HCT116 (cell line): Measurements from ENCODE around the gene BTF3L4. TPM values are rescaled to one million over a fixed set of nuclear protein-coding genes. Genes with fewer than 3 reads are reported as not detected.

Experiments used
- ATAC-seq: fragments of 200-7000 bp; cut with Tn5 transposase; 2 replicates; pipeline ENCODE4 v1.9.1; 2020; ENCODE audit warnings: mild to moderate bottlenecking, moderate library complexity
- BruUV-seq: library from RNA; stranded (reverse); fragments of 400-500 nt; replicated peaks from 2 replicates; lab custom pipeline; 2021; lab: Mats Ljungman, UMichigan
- CTCF ChIA-PET: fragments of 300-600 bp; sonication (Branson Sonifier 250); formaldehyde crosslinking; loops from one replicate; lab custom pipeline; 2021; ENCODE audit warnings: antibody characterized with exemption; lab: Charles Lee
- POLR2A ChIA-PET: fragments of 300-600, 350-600 bp; sonication (Branson Sonifier 250); formaldehyde crosslinking; loops from one replicate; lab custom pipeline; 2021; ENCODE audit warnings: antibody characterized with exemption; lab: Charles Lee
- RAD21 ChIA-PET, 2 experiments: fragments of 300-600 bp; sonication (Branson Sonifier 250); formaldehyde crosslinking; loops; one replicate each; lab custom pipeline; 2023; ENCODE audit warnings: low total read pairs in 2 of 2; ENCODE audit not compliant: uncharacterized antibody in 2 of 2, unreplicated experiment in 2 of 2, low non-redundant PET in 1 of 2; lab: Charles Lee
- DNase-seq: peaks from one replicate; pipeline ENCODE4 v3.0.0-alpha.2; 2010; ENCODE audit warnings: low read depth, low spot score
- H2AFZ ChIP-seq: fragments of 200-600 bp; shearing (Covaris generic), sonication (generic); 2 replicates; pipeline ENCODE4 v1.6.1; 2017; ENCODE audit warnings: low read depth, mixed run types, mixed read lengths, antibody characterized with exemption, low read length; ENCODE audit not compliant: poor library complexity, severe bottlenecking
- H3K27ac ChIP-seq: 2 replicates; pipeline ENCODE4 v1.5.1; 2012; ENCODE audit warnings: low read depth, low read length
- H3K27me3 ChIP-seq: fragments of 200-600 bp; sonication (generic); 2 replicates; pipeline ENCODE4 v1.6.1; 2016; ENCODE audit warnings: mixed run types, low read length, mixed read lengths; ENCODE audit not compliant: insufficient read depth
- H3K36me3 ChIP-seq, 2 experiments: fragments of 200-500 bp in 1 of 2; fragments of 200-600 bp in 1 of 2; sonication (Bioruptor generic) in 1 of 2; sonication (generic) in 1 of 2; 2 replicates each; pipeline versions ENCODE4 v1.5.1 to v1.6.1; 2014 to 2016; ENCODE audit warnings: low read length in 2 of 2, inconsistent platforms in 1 of 2, mixed read lengths in 1 of 2, mixed run types in 1 of 2; ENCODE audit not compliant: insufficient read depth in 2 of 2, control insufficient read depth in 1 of 2
- H3K4me1 ChIP-seq, 2 experiments: fragments of 200-600 bp in 1 of 2; sonication (generic) in 1 of 2; 2 replicates each; pipeline versions ENCODE4 v1.5.1 to v1.6.1; 2012 to 2017; ENCODE audit warnings: low read length in 2 of 2, inconsistent platforms in 1 of 2, mild to moderate bottlenecking in 1 of 2, mixed read lengths in 1 of 2, mixed run types in 1 of 2, moderate library complexity in 1 of 2; ENCODE audit not compliant: insufficient read depth in 2 of 2, control insufficient read depth in 1 of 2
- H3K4me2 ChIP-seq: fragments of 200-600 bp; sonication (generic); 2 replicates; pipeline ENCODE4 v1.6.1; 2017; ENCODE audit warnings: mixed run types, low read length, mixed read lengths
- H3K4me3 ChIP-seq, 2 experiments: fragments of 200-600 bp in 1 of 2; sonication (generic) in 1 of 2; replicated peaks in 1 of 2; 2 replicates each; pipeline ENCODE4 v1.5.1; 2011 to 2016; ENCODE audit warnings: low read length in 2 of 2, control low read depth in 1 of 2, low read depth in 1 of 2, mild to moderate bottlenecking in 1 of 2, mixed read lengths in 1 of 2, mixed run types in 1 of 2
- H3K79me2 ChIP-seq: fragments of 200-600 bp; sonication (generic); 2 replicates; pipeline ENCODE4 v1.6.1; 2017; ENCODE audit warnings: mild to moderate bottlenecking, mixed run types, low read length, moderate library complexity, mixed read lengths; ENCODE audit not compliant: insufficient read depth
- H3K9ac ChIP-seq: fragments of 200-600 bp; sonication (generic); 2 replicates; pipeline ENCODE4 v1.6.1; 2016; ENCODE audit warnings: low read length, mixed read lengths
- H3K9me2 ChIP-seq: fragments of 200-600 bp; sonication (generic), shearing (Covaris generic); 2 replicates; pipeline ENCODE4 v1.6.1; 2017; ENCODE audit warnings: mixed run types, mild to moderate bottlenecking, moderate library complexity; ENCODE audit not compliant: insufficient read depth
- H3K9me3 ChIP-seq, 2 experiments: fragments of 200-500 bp in 1 of 2; fragments of 200-600 bp in 1 of 2; sonication (Bioruptor generic) in 1 of 2; sonication (generic) in 1 of 2; 2 replicates each; pipeline ENCODE4 v1.6.1; 2014 to 2017; ENCODE audit warnings: low read length in 2 of 2, mixed read lengths in 2 of 2, inconsistent platforms in 1 of 2, low read depth in 1 of 2, mild to moderate bottlenecking in 1 of 2, mixed run types in 1 of 2, moderate library complexity in 1 of 2; ENCODE audit not compliant: control insufficient read depth in 1 of 2, insufficient read depth in 1 of 2
- H4K20me1 ChIP-seq: fragments of 200-600 bp; sonication (generic), shearing (Covaris generic); 2 replicates; pipeline ENCODE4 v1.6.1; 2017; ENCODE audit warnings: mixed run types, mild to moderate bottlenecking, moderate library complexity; ENCODE audit not compliant: insufficient read depth
- CEBPB ChIP-seq: IDR thresholded peaks from 2 replicates; pipeline ENCODE4 v1.6.1; 2012; ENCODE audit warnings: low read depth
- EGR1 ChIP-seq: IDR thresholded peaks from 2 replicates; pipeline ENCODE4 v1.6.1; 2012; ENCODE audit warnings: low read depth
- ELF1 ChIP-seq: IDR thresholded peaks from 2 replicates; pipeline ENCODE4 v1.6.1; 2012; ENCODE audit warnings: low read depth, borderline replicate concordance
- EZH2 ChIP-seq: fragments of 200-600 bp; sonication (generic); IDR thresholded peaks from 2 replicates; pipeline ENCODE4 v1.6.1; 2017; ENCODE audit warnings: antibody characterized with exemption, mixed run types
- EZH2phosphoT487 ChIP-seq: fragments of 200-600 bp; IDR thresholded peaks from 2 replicates; pipeline ENCODE4 v1.6.1; 2018; ENCODE audit warnings: antibody characterized with exemption, borderline replicate concordance
- JUND ChIP-seq: IDR thresholded peaks from 2 replicates; pipeline ENCODE4 v1.6.1; 2012
- RAD21 ChIP-seq: IDR thresholded peaks from 2 replicates; pipeline ENCODE4 v1.6.1; 2012; ENCODE audit warnings: low read depth, mild to moderate bottlenecking
- SRF ChIP-seq: IDR thresholded peaks from 2 replicates; pipeline ENCODE4 v1.6.1; 2012; ENCODE audit warnings: low read depth
- YY1 ChIP-seq: IDR thresholded peaks from 2 replicates; pipeline ENCODE4 v1.6.1; 2011; ENCODE audit warnings: low read length, low read depth, moderate library complexity, mild to moderate bottlenecking; ENCODE audit not compliant: insufficient replicate concordance; ENCODE audit errors: extremely low read depth
- intact Hi-C: fragments of 100-400 bp; cut with micrococcal nuclease; formaldehyde crosslinking; loops from 2 replicates; pipeline ENCODE4 v1.10.0; 2022
- total RNA-seq: library from RNA; stranded (reverse); gene quantifications from one replicate; pipeline ENCODE4 v1.2.1, GENCODE V29; 2021; ENCODE audit not compliant: unreplicated experiment
- TF ChIP-seq, protein P1 (sequence below), 3 experiments: fragments of 200-600 bp in 1 of 3; sonication (generic) in 1 of 3; IDR thresholded peaks in 2 of 3; conservative IDR thresholded peaks in 1 of 3; 2 replicates each; pipeline ENCODE4 v1.5.1; 2012 to 2017; ENCODE audit warnings: low read depth in 2 of 3, low read length in 2 of 3, antibody characterized with exemption in 1 of 3, borderline replicate concordance in 1 of 3, control low read depth in 1 of 3, mild to moderate bottlenecking in 1 of 3, mixed read lengths in 1 of 3, mixed run types in 1 of 3, moderate library complexity in 1 of 3; ENCODE audit not compliant: insufficient read depth in 1 of 3
- TF ChIP-seq, protein P2 (sequence below): IDR thresholded peaks from 2 replicates; pipeline ENCODE4 v1.6.1; 2011; ENCODE audit warnings: mild to moderate bottlenecking, low read length, moderate library complexity; ENCODE audit not compliant: insufficient replicate concordance; ENCODE audit errors: extremely low read depth
- TF ChIP-seq, protein P3 (sequence below): IDR thresholded peaks from 2 replicates; pipeline ENCODE4 v1.6.1; 2012; ENCODE audit warnings: low read depth
- TF ChIP-seq, protein P4 (sequence below): IDR thresholded peaks from 2 replicates; pipeline ENCODE4 v1.6.1; 2012

The BTF3L4 gene
- total RNA-seq, 1 experiment from 2014 or later = 56.6 TPM

DNA sequence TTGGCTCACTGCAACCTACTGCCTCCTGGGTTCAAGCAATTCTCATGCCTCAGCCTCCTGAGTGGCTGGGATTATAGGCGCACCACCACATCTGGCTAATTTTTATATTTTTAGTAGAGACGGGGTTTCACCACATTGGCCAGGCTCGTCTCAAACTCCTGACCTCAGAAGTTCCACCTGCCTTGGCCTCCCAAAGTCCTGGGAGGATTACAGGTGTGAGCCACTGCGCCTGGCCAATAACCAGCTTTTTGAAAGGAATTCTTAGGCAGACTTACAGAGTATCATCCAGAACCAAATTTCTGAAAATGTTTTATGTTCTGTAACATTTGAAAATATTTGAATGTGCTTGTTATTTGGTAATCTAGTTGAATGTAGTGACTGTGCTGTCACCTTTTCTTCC lies 14.6 kb downstream of the BTF3L4 start (continued):
- TF ChIP-seq, protein P1, sequence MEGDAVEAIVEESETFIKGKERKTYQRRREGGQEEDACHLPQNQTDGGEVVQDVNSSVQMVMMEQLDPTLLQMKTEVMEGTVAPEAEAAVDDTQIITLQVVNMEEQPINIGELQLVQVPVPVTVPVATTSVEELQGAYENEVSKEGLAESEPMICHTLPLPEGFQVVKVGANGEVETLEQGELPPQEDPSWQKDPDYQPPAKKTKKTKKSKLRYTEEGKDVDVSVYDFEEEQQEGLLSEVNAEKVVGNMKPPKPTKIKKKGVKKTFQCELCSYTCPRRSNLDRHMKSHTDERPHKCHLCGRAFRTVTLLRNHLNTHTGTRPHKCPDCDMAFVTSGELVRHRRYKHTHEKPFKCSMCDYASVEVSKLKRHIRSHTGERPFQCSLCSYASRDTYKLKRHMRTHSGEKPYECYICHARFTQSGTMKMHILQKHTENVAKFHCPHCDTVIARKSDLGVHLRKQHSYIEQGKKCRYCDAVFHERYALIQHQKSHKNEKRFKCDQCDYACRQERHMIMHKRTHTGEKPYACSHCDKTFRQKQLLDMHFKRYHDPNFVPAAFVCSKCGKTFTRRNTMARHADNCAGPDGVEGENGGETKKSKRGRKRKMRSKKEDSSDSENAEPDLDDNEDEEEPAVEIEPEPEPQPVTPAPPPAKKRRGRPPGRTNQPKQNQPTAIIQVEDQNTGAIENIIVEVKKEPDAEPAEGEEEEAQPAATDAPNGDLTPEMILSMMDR (IDR thresholded peaks at IDR 0.05 in 2 of 3, conservative IDR thresholded peaks at IDR 0.05 in 1 of 3; ENCODE audit: borderline replicate concordance in 1 of 3, insufficient read depth in 1 of 3, low read depth in 2 of 3, low read length in 2 of 3) = no peak
- no peak for TF ChIP-seq EZH2
- TF ChIP-seq EZH2phosphoT487 = no peak
- TF ChIP-seq RAD21 = no peak

DNA sequence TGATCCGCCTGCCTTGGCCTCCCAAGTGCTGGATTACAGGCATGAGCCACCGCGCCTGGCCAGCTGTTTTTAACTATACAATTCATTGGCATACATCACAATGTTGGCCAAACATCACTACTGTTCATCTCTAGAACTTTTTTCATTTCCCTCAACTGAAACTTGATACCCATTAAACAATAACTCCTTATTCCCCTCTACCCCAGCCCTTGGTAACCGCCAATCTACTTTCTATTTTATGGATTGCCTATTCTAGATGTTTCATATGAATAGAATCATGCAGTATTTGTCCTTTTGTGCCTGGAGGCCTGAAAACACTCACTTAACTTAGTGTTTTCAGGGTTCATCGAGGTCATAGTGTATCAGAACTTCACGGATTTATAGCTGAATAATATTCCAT lies 16.2 kb downstream of the BTF3L4 start:
- no peak overlapping the region for H2AFZ ChIP-seq
- ChIA-PET CTCF (no interaction called here), RAD21 (no interaction called here), POLR2A (interaction anchor here (2.3 kb wide), 1 partner anchor 12 kb away, joined by 7 read pairs; no protein-coding TSS in a partner anchor)
- no peaks in the 10 kb centered on the region for H3K4me1 ChIP-seq
- no TSS peak for BruUV-seq
- no peak overlapping the region for H3K4me2 ChIP-seq
- H3K27ac ChIP-seq = no peak overlapping the region
- intact Hi-C loops = no loop called here
- H3K9me3 ChIP-seq = no peaks in the 10 kb centered on the region
- no peaks in the 10 kb centered on the region for H4K20me1 ChIP-seq
- TF ChIP-seq, protein P2, sequence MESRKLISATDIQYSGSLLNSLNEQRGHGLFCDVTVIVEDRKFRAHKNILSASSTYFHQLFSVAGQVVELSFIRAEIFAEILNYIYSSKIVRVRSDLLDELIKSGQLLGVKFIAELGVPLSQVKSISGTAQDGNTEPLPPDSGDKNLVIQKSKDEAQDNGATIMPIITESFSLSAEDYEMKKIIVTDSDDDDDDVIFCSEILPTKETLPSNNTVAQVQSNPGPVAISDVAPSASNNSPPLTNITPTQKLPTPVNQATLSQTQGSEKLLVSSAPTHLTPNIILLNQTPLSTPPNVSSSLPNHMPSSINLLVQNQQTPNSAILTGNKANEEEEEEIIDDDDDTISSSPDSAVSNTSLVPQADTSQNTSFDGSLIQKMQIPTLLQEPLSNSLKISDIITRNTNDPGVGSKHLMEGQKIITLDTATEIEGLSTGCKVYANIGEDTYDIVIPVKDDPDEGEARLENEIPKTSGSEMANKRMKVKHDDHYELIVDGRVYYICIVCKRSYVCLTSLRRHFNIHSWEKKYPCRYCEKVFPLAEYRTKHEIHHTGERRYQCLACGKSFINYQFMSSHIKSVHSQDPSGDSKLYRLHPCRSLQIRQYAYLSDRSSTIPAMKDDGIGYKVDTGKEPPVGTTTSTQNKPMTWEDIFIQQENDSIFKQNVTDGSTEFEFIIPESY = no peak
- TF ChIP-seq, protein P3, sequence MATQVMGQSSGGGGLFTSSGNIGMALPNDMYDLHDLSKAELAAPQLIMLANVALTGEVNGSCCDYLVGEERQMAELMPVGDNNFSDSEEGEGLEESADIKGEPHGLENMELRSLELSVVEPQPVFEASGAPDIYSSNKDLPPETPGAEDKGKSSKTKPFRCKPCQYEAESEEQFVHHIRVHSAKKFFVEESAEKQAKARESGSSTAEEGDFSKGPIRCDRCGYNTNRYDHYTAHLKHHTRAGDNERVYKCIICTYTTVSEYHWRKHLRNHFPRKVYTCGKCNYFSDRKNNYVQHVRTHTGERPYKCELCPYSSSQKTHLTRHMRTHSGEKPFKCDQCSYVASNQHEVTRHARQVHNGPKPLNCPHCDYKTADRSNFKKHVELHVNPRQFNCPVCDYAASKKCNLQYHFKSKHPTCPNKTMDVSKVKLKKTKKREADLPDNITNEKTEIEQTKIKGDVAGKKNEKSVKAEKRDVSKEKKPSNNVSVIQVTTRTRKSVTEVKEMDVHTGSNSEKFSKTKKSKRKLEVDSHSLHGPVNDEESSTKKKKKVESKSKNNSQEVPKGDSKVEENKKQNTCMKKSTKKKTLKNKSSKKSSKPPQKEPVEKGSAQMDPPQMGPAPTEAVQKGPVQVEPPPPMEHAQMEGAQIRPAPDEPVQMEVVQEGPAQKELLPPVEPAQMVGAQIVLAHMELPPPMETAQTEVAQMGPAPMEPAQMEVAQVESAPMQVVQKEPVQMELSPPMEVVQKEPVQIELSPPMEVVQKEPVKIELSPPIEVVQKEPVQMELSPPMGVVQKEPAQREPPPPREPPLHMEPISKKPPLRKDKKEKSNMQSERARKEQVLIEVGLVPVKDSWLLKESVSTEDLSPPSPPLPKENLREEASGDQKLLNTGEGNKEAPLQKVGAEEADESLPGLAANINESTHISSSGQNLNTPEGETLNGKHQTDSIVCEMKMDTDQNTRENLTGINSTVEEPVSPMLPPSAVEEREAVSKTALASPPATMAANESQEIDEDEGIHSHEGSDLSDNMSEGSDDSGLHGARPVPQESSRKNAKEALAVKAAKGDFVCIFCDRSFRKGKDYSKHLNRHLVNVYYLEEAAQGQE = no peak
- no peak for TF ChIP-seq JUND
- TF ChIP-seq, protein P4, sequence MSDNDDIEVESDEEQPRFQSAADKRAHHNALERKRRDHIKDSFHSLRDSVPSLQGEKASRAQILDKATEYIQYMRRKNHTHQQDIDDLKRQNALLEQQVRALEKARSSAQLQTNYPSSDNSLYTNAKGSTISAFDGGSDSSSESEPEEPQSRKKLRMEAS = no peak
- no peak for TF ChIP-seq YY1
- no peak for TF ChIP-seq SRF
- TF ChIP-seq CEBPB = no peak
- no peak for TF ChIP-seq EGR1
- TF ChIP-seq ELF1 = no peak
- DNase-seq (no peak), ATAC-seq (no peak)
- no peaks in the 10 kb centered on the region for H3K27me3 ChIP-seq
- peaks cover 80% of the 10 kb centered on the region for H3K79me2 ChIP-seq
- H3K9me2 ChIP-seq = no peaks in the 10 kb centered on the region
- peaks cover 9 to 18% of the 10 kb centered on the region in 2 experiments; a peak in 2 of 4 replicates for H3K36me3 ChIP-seq
- H3K9ac ChIP-seq = no peak overlapping the region
- no peak overlapping the region for H3K4me3 ChIP-seq
